GM20000 (cell line): ENCODE measurements around the gene IGF1R.

ENCODE experiments used
- DNase-seq: peaks from one replicate; pipeline ENCODE4 v3.0.0; 2012; ENCODE audit warnings: low spot score
- TF ChIP-seq, protein P1 (sequence below): IDR thresholded peaks from 2 replicates; pipeline ENCODE4 v1.5.1; 2012; ENCODE audit warnings: mild to moderate bottlenecking, control low read depth; ENCODE audit errors: extremely low read depth, missing control alignments

IGF1R gene

DNA sequence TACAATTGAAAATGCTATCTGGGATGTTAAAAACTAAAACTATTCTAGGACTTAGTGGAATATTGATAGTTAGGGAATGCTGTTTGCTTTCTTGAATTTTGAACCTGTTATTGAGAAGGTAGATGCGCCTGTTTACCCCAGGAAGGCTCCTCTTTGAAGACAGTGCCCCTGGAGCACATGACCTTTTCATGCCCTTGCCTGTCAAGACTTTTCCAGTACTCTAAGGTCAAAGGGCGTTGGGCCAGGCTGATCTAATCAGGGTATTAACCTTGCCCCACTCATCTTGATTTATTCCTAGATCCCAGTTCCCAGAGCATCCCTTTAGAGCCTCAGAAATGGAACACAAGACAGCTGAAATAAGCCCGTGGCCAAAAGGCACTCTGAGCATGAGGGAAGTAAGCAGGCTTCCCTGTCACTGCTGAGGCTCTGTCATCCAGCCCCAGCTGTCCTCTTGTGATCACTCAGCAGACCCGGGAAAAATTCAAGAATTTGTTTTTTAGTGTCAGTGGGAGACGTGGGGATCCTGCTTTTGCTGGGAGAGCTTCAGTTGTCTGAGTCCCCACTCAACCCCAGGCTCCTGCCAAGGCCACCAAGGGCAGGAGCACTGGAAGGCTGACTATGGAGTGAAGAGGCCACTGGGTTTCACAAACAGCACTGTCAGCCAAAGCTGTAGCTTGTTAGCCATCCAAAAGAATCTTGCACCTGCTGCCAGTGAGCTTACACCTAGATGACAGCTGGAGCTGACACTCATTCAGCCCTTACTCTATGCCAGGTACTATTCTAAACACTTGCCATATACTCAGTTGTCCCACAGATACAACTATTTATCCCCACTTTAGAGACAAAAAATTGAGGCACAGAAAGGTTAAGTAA lies 190.3 kb downstream of the IGF1R start:
- TF ChIP-seq, protein P1, sequence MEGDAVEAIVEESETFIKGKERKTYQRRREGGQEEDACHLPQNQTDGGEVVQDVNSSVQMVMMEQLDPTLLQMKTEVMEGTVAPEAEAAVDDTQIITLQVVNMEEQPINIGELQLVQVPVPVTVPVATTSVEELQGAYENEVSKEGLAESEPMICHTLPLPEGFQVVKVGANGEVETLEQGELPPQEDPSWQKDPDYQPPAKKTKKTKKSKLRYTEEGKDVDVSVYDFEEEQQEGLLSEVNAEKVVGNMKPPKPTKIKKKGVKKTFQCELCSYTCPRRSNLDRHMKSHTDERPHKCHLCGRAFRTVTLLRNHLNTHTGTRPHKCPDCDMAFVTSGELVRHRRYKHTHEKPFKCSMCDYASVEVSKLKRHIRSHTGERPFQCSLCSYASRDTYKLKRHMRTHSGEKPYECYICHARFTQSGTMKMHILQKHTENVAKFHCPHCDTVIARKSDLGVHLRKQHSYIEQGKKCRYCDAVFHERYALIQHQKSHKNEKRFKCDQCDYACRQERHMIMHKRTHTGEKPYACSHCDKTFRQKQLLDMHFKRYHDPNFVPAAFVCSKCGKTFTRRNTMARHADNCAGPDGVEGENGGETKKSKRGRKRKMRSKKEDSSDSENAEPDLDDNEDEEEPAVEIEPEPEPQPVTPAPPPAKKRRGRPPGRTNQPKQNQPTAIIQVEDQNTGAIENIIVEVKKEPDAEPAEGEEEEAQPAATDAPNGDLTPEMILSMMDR = no peak
- no peak for DNase-seq

DNA sequence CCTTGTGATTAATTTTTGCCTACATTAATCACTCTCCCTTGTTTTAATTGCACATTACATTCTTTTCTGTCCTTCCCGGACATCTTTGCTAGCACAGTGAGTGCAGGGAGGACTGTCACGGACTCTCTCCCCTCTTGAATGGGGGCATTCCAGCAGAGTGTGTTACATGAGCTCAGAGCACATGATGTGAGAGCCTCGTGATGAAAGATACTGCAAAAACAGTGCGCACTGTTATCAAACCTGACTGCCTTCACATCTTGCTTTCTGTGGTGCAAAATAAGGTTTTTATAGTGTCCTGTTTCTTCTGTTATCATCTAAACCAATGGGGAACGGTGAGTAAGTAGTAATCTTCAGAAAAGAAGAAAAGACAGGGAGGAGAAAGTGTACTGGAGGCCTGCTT lies 191.7 kb downstream of the IGF1R start:
- no peak for DNase-seq
- TF ChIP-seq, protein P1 = no peak

DNA sequence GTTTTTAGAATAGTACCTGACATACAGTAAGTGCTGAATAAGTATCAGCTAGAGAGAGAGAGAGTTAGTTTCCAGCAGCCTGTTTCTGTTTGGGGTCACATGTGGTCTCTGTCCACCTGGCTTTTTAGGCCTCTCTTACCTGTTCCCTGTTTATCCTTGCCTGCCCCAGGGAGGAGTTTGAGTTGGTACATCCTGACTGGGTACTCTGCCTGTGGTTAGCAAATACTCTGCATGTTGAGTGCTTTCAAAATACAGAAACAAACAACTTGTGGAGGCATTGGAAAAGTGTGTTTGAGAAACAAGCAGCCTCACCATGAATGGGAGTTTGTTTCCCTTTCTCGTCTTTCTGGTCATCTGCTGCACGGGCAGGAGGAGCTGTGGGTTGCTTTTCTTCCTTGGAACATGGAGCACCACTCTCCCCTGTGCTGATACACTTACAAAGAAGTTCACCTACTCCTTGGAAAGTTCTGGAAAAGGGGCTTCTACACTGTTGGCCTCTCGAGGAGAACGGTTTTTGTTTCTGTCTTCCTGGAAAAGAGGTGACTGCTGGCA lies 193.2 kb downstream of the IGF1R start:
- DNase-seq = no peak
- TF ChIP-seq, protein P1 = no peak

DNA sequence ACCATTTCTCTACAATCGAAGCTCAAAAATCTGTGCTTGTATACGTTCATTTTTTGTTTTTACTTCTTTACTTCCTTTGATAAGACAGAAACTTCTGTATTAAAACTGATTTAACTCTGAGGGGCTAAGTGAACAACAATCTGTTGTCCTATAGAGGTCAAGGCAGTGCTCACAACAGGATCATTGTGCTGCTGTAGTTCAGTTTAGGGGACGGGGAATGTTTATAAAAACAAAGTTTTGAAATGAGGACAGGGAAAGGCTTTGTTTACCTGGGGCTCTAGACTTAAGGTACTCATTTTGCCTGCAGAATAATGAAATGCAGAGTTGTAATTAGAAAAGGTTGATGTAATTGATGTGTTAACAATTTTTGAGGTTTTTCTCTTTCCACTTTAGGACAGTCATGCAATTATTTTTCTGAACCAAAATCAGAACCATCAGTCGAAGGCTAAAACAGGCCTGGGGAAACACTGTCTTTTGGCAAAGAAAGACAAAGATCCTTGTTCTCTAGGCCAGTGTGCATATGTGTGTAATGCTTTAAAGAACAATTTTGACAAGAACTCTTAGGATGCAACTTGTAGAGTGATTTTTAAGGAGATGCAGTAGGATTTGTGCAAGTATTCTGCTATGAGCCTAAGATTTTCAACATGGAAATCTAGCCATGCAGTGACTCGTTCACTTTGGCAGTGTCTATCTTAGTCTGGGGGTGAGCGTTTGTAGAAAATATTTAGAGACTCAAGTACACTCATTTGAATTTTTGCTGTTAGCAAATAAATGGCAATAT lies 194.0 kb downstream of the IGF1R start:
- TF ChIP-seq, protein P1 = no peak
- DNase-seq = no peak

DNA sequence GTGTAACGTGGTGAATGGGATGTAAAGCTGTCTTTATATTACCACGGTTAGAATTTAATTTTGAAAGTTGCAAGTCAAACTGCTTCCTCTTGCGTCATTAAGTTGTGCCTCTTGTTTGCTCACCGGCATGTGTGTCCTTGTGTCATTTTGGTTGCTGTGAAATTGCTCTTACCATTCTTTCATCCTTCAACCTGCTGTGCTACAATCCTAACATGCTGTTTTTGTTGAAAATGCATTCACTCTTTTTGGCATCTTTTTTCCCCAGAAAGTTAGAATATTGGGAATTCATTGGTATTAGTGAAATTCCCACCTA lies 194.6 kb downstream of the IGF1R start:
- TF ChIP-seq, protein P1 = no peak
- DNase-seq = no peak

DNA sequence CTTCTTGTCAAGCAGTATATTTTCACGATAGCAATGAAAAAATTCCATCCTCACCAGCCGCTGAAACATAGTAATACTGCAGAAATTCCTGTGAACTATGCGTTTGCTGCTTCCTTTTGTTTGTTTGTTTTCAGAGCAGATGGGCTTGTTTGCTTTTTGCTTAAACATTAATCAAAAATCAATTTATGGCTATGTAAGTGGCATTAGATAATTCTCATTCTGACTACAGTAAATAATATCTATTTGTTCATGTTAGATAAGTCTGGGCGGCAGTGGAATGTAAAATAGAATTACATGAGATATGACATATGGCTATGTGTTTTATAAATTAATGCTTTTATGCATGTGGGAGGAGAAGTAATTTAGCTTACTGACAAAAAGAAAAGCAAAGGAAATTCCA lies 195.5 kb downstream of the IGF1R start:
- no peak for DNase-seq
- TF ChIP-seq, protein P1 = no peak

DNA sequence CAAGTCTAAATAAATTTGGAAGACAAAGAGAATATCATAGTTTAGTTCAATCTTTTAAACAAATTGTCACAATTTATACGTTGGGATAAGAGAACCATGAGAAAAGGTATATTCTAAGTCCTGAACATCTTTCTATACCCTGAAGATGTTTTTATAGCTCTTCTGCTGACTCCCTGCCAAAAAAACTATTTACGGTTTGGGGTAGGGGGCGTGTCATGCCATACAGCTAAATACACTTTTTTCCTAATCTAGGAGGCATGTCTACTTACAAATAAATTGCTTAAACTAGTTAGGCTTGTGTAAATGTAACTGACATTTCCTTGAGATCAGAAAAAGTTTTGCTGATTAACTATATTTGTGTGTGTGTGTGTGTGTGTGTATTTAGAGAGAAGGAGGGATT lies 195.9 kb downstream of the IGF1R start:
- DNase-seq = no peak

More for the DNA sequence above, 195.9 kb downstream of the IGF1R start:
- TF ChIP-seq, protein P1 = no peak
